ENCODE data around the gene C16orf87.

C16orf87 gene

DNA sequence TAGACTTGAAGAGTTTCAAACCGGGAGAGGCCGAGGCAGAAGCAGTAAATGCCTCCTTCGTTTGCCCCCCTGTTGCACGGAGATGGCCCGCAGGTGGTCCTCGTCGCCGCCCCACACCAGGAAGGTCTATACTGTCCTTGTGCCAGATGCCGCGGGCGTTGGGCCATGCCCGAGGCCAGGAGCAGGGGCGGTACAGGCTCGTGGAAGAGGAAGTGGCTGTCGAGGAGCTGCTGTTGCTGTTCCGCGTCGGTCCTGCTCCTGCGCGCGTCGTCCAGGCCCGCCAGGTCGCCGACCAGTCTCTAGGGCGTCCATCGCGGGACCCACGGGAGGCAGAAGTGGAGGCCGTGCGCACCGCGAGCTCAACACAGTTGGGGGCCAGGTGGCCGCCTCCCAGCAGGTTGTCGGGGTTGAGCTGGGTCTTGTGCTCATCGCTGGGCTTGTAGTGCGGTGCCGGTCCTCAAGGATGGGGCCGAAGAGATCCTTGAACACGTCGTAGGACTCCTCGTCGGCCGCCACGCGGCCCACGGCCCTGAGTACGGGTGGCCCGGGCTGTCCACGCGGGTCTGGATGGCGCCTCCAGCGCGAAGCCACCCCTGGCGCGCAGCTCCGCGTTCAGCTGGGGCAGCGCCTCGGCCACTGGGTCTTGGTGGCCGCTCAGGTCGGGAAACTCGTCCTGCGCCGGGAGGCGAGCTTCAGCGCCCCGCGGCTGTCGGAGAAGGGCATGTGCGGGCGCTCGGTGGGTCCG is 13.1 kb upstream of the C16orf87 start:
- peak; percentile 74 for DNase-seq

DNA sequence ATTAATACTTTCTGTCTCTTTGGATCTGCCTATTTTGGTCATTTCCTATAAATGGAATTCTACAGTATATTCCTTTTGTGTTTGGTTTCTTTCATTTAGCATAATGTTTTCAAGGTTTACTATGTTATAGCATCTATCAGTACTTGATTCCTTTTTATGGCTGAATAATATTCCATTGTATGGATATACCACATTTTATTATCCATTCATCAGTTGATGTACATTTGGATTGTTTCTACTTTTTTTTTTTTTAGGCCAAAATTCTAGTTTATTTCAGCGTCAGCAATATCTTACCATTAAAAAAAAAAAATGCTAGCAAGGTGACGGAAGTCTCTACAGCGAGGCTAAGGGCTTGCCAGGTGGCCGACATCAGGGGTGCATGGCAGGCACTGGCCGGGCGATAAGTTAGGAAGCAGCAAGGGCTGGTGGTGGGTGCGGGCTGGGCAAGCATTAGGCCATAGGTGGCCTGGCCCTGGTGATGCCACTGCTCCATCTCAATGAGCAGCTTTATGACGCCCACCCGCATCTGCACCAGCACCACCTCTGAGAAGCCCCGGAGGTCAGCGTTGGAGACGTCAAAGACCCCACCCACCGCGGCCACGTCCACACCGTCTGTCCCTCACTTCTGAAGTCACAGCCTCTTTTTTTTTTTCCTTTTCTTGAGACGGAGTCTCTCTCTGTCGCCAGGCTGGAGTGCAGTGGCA is 11.4 kb upstream of the C16orf87 start:
- no peak for DNase-seq

DNA sequence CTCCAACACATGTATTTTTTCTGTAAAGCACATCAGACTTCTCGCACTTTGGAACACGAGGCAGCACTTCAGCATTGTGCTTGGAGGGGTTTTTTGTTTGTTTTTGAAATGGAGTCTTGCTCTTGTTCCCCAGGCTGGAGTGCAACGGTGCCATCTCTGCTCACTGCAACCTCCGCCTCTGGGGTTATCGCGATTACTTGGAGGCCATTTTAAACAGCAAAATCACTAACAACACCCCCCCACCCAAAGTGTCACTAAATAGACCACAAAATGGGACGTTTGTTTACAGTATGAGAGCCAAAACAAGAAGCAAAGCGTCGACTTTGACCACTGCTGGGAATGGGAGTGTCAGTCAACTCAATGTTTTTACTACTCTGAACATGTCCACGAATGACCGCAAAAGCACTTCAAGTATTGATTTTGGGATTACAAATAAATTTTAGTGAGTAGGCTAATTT is 9.0 kb upstream of the C16orf87 start:
- DNase-seq, result no peak

DNA sequence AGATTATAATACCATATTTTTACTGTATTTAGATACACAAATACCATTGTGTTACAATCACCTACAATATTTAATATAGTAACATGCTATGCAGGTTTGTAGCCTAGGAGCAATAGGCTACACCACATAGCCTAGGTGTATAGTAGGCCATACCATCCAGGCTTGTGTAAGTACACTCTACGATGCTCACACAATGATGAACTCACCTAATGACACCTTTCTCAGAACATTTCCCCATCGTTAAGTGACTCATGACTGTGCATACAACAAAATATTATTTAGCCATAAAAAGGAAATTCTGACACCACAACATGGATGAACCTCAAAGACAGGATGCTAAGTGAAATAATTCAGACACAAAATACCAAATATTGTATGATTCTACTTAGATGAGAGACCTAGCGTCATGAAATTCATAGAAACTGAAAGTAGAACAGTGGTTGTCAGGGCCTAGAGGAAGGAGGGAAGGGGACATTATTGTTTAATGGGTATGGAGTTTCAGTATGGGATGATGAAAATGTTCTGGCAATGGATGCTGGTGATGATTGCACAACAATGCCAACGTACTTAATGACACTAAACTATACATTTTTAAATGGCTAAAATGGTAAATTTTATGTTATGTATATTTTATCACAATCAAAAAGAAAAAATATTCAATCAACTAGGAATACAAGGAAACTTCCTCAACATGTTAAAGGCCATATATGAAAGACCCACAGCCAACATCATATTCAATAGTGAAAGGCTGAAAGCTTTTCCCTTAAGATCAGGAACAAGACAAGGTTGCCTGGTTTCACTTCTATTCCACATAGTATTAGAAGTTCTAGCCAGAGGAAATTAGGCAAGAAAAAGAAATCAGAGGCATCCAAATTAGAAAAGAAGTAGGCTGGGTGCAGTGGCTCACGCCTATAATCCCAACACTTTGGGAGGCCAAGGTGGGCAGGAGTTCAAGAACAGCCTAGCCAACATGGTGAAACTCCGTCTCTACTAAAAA is 5.9 kb upstream of the C16orf87 start:
- DNase-seq, result peak; percentile 95

- peak; percentile 29 for DNase-seq
Measured at GRCh38 chr16:46833460-46833800, 2.5 kb upstream of the C16orf87 start.

DNA sequence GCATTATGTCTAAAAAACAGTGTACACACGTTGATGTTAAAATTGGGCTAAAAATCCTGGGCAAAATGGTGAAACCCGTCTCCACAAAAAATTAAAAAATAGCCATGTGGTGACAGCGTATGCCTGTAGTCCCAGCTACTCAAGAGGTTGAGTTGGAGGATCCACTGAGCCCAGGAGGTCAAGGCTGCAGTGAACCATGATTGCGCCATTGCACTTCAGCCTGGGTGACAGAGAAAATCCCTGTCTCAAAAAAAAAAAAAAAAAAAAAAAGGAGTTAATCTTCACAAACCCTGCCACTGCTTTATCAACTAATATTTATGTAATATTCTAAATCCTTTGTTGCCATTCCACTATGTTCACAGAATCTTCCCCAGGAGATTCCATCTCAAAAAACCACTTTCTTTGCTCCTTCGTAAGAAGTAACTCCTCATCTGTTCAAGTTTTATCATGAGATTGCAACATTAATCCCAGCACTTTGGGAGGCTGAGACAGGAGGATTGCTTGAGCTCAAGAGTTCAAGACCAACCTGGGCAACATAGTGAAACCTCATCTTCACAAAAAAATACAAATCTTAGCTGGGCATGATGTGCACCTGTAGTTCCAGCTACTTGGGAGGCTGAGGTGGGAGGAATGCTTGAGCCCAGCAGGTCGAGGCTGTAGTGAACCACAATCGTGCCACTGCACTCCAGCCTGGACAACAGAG is 1.9 kb upstream of the C16orf87 start:
- DNase-seq, result peak; percentile 55

DNA sequence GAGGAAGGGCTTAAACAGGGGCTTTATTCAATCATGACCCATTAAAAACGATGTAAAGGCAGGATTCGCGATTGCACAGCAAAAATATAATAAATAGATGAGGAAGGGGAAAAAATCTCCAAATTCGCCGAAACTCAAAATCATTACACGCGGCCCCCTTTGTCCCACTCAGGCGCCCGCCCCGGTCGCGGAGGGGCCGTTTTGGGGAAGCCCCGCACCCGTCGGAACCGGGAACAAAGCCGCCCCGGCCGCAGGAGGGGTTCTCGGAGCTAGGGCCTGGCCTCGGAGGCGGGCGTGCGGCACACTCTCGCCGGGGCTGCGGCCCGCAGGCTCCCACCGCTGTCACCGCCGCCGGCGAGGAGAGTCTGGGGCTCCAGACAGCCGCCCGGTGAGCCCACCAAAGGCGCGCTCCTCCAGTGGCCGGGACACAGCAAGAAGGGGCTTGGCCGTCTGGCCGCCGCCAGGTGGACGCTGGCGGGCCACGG is 521 bp downstream of the C16orf87 start:
- peak; percentile 68 for DNase-seq

DNA sequence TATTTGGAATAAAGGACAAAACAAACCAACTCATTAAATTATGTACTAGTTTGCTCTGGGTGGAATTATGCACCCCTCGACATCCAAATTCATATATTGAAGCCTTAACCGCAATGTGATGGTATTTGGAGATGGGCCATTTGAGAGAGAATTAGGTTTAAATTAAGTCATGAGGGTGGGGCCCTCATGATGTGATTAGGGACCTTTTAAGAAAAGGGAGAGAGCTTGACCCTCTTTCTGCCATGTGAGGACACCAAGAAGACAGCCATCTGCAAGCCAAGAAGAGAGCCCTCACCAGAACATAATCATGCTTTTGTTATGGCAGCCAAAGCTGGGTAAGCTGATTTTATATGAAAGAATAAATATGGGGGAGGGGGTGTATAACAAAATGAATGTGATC is 2.0 kb downstream of the C16orf87 start:
- no peak for DNase-seq

DNA sequence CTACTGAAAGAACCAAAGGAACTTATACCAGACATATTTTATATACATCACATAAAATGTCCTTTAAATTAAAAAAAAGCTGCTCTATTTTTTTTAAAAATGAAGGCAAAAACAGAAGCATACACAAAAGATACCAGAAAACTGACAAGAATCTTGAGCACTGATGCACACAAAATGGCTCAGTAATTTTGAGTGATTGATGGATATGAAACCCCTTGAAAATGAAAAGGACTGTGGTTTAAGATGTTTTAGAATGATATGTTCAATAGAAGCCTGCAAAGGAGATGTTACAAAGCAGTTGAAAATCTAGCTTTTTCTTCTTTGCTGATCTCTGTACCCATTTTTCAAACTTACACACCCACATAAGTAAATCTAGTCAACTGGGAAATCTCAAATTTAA is 2.7 kb downstream of the C16orf87 start:
- no peak for DNase-seq

- DNase-seq, result no peak
Measured at GRCh38 chr16:46826631-46827030, 4.3 kb downstream of the C16orf87 start.

DNA sequence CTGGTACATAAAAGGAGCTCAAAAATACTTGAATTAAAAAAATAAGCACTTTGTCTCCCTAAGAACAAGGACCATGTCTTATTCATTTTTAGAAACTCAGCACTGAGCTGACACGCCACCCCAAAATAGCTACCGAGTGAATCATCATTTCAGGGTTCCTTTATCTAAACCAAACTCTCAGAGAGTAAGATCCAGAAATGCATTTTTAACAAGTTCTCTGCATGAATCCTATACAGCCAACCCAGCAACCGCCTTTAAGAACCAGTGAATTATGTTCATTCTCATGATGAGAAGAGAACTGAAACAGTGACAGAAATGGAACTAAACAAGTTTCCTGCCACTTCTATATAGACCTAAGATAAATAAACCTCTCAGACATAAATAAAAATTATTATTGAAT is 8.7 kb downstream of the C16orf87 start:
- no peak for DNase-seq

DNA sequence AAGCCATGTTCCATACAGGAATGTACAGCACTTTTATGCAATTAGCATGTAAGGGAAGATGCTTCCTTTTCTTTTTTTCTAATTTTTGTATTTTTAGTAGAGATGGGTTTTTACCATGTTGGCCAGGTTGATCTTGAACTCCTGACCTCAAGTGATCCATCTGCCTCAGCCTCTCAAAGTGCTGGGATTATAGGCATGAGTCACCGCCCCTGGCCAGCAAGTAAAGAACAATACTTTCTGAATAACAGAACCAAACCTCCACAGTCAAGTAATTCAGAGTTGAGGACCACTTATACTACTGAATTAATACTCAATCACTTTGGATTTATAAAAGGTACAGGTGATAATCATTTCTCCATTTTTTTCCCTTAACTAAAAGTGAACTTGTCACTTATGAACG is 13.0 kb downstream of the C16orf87 start:
- DNase-seq, result peak; percentile 16

- no peak for DNase-seq
Measured at GRCh38 chr16:46814790-46815189, 16.2 kb downstream of the C16orf87 start.

DNA sequence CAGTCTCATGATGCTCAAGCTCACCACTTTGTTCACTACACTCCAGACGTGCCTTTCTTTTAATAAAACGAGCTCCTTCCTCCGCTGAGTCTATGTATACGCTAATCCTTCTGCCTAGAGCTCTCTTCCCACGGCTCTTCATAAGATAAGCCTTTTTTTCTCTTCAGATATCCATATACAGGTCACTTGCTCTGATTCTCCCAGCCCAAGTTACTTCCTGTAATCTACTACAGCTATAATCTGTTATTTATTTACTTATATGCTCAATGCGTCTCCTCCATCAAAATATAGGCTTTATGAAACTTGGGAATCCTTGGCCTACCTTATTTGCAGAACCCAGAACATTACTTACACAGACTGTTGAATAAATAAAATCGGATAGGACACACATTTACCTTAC is 17.4 kb downstream of the C16orf87 start:
- no peak for DNase-seq

DNA sequence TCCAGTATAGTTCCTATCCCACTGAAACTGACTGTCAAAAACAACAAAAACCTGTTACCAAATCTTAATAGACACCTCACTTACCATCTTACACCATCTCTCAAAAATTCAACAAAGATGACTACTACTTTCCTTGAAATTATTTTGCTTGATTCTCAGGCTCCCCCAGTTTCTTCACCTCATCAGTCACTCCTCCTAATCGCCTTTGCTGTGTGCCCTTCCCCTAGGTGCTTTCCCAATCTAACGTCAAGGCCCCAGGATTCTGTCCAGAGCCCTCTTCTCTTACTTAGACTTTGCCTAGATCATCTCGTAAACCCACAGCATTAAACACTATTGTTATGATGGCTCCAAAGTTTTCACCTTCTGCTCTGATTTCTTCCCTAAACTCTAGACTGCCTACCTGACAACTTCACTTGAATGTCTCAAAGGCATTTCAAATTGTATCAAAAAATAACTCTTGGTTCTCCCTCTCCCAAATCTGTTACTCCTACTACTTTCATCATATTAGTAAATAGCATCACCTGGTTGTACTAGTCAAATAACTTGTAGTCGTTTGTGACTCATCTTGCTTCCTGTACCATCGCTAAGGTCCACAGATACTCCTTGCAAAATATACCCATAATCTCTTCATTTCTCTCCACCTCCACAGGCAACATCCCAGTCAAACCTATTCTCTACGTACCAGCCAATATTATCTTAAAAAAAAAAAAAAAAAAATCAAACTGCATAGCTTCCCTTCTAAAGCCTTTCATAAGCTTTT is 18.0 kb downstream of the C16orf87 start:
- DNase-seq, result peak; percentile 26

DNA sequence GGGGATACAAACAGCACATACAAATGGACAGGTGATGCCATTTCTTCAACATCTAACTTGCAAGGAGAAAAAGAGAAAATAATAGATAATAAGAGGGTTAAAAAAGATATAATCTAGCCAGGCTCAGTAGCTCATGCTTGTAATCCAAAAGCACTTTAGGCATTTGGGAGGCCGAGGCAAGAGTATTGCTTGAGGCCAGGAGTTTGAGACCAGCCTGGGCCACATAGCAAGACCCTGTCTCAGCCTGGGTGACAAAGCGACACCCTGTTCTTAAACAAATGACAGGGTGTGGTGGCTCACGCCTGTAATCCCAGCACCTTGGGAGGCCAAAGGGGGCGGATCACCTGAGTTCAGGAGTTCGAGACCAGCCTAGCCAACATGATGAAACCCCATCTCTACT is 19.3 kb downstream of the C16orf87 start:
- DNase-seq, result no peak

DNA sequence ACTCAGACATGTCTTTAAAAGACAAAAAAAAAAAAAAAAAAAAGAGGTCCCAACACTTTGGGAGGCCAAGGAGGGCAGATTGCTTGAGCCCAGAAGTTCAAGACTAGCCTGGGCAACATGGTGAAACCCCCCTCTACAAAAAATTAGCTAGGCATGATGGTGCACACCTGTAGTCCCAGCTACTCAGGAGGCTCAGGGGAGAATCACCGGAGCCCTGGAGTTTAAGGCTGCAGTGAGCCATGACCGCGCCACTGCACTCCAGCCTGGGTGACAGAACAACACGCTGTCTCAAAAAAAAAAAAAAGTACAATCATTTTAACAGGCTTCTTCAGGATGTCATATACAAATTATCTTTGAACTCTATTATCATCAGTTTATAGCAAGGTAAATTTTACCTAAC is 22.0 kb downstream of the C16orf87 start:
- peak; percentile 45 for DNase-seq

DNA sequence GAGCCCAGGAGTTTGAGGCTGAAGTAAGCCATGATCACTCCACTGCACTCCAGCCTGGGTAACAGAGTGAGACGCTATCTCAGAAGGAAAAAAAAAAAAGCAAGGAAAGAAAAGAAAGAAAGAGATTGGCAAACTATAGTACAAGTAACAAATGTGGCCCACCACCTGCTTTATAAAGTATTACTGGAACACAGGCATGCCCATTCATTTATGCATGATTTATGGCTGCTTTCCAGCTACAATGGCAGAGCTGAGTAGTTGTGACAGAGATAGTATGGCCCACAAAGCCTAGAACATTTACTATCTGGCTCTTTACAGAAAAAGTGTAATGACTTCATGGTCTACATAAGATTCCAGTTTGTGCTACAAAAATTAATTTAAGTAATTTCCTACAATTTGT is 23.6 kb downstream of the C16orf87 start:
- no peak for DNase-seq

- no peak for DNase-seq
Measured at GRCh38 chr16:46803373-46803772, 27.6 kb downstream of the C16orf87 start.

GRCh38 chr16:46801428-46802049 is 29.4 kb downstream of the C16orf87 start:
- DNase-seq, result peak; percentile 75

DNA sequence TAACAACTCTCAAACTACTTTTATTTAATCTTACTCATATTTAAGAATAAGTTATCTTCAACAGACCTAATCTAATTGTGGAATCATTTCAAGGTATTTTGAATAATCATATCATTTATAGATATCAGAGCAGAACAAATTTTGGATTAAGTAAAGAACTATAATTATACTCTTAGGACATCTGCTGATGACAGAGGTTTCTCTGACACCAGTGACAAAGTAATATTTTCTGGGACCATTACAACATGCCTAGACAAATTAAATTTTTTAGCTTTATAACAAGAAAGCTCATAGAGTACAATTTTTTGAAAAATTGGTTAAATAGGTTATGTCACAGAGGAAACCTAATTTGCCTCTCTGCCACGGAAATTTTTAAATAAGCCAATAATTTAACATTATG is 30.5 kb downstream of the C16orf87 start:
- DNase-seq, result no peak

All from DMS53 (cell line).